Caco-2 (cell line): ENCODE results near the gene CXCR6. TPM values are rescaled to one million over a fixed set of nuclear protein-coding genes. Genes with fewer than 3 reads are reported as not detected.

Experiments used
- BruUV-seq: library from RNA; stranded (reverse); fragments of 400-500 nt; replicated peaks from 2 replicates; lab custom pipeline; 2021; lab: Mats Ljungman, UMichigan
- CTCF ChIA-PET: fragments of 300-600 bp; sonication (Branson Sonifier 250); formaldehyde crosslinking; loops from one replicate; lab custom pipeline; 2022; ENCODE audit warnings: antibody characterized with exemption; lab: Charles Lee
- POLR2A ChIA-PET: fragments of 300-600 bp; sonication (Branson Sonifier 250); formaldehyde crosslinking; loops from one replicate; lab custom pipeline; 2022; ENCODE audit warnings: antibody characterized with exemption; lab: Charles Lee
- DNase-seq, 2 experiments: peaks; one replicate each; pipeline versions ENCODE4 v3.0.0 to v3.0.0-alpha.2; 2020 to 2022
- H3K27me3 ChIP-seq: replicated peaks from 2 replicates; pipeline ENCODE4 v1.6.0; 2011; ENCODE audit warnings: low read length; ENCODE audit not compliant: control insufficient read depth, insufficient read depth
- H3K36me3 ChIP-seq: 2 replicates; pipeline ENCODE4 v1.5.1; 2011; ENCODE audit warnings: low read length; ENCODE audit not compliant: control insufficient read depth, insufficient read depth
- H3K4me1 ChIP-seq: fragments of 250-450 bp; sonication (Bioruptor Pico); 2 replicates; pipeline ENCODE4 v1.5.1; 2020; ENCODE audit warnings: mild to moderate bottlenecking
- H3K4me3 ChIP-seq: 2 replicates; pipeline ENCODE4 v1.5.1; 2011; ENCODE audit warnings: low read depth, mild to moderate bottlenecking, control low read depth, low read length
- H3K9me3 ChIP-seq: fragments of 250-450 bp; sonication (Bioruptor Pico); 2 replicates; pipeline ENCODE4 v1.5.1; 2020; ENCODE audit warnings: mild to moderate bottlenecking, moderate library complexity
- H3K27ac Mint-ChIP-seq: one replicate; pipeline ENCODE4 v1.8.0; 2022; ENCODE audit warnings: mixed read lengths; ENCODE audit not compliant: unreplicated experiment
- H3K27me3 Mint-ChIP-seq: one replicate; pipeline ENCODE4 v1.8.0; 2022; ENCODE audit warnings: mixed read lengths; ENCODE audit not compliant: insufficient read depth, unreplicated experiment
- H3K36me3 Mint-ChIP-seq: one replicate; pipeline ENCODE4 v1.8.0; 2022; ENCODE audit warnings: mild to moderate bottlenecking, mixed read lengths; ENCODE audit not compliant: insufficient read depth, unreplicated experiment
- H3K4me1 Mint-ChIP-seq: one replicate; pipeline ENCODE4 v1.8.0; 2022; ENCODE audit warnings: low read depth, mixed read lengths; ENCODE audit not compliant: unreplicated experiment
- H3K4me3 Mint-ChIP-seq: one replicate; pipeline ENCODE4 v1.8.0; 2022; ENCODE audit warnings: mild to moderate bottlenecking, moderate library complexity, mixed read lengths; ENCODE audit not compliant: unreplicated experiment
- H3K9me3 Mint-ChIP-seq: one replicate; pipeline ENCODE4 v1.8.0; 2022; ENCODE audit warnings: mixed read lengths; ENCODE audit not compliant: unreplicated experiment
- CTCF ChIP-seq, 2 experiments: fragments of 200-600 bp in 1 of 2; IDR thresholded peaks; 1 replicate in 1 of 2; 2 replicates in 1 of 2; pipeline versions ENCODE4 v1.5.1 to v1.8.0; 2011 to 2022; ENCODE audit warnings: antibody characterized with exemption in 1 of 2, control low read depth in 1 of 2, inconsistent platforms in 1 of 2, low read depth in 1 of 2, low read length in 1 of 2, mild to moderate bottlenecking in 1 of 2, moderate library complexity in 1 of 2; ENCODE audit not compliant: insufficient read depth in 1 of 2, severe bottlenecking in 1 of 2, unreplicated experiment in 1 of 2
- intact Hi-C: fragments of 100-400 bp; cut with micrococcal nuclease; formaldehyde crosslinking; loops from one replicate; pipeline ENCODE4 v1.10.0; 2022; ENCODE audit not compliant: unreplicated experiment
- total RNA-seq: library from RNA; stranded (reverse); gene quantifications from 2 replicates; pipeline ENCODE4 v1.2.3, GENCODE V29; 2022

The CXCR6 gene
- total RNA-seq, 1 experiment from 2014 or later: not detected

- Histone ChIP-seq H3K36me3 (peaks cover 2% of the 10 kb centered on the region; the same call in 1 of the 2 replicates), H3K4me1 (no peaks in the 10 kb centered on the region), H3K27me3 (no peaks in the 10 kb centered on the region), H3K4me3 (no peak overlapping the region), H3K9me3 (no peaks in the 10 kb centered on the region)
- ChIA-PET CTCF (interaction anchor here (0.6 kb wide), 1 partner anchor 217 kb away, joined by 6 read pairs; no protein-coding TSS in a partner anchor), POLR2A (no interaction called here)
- Mint-ChIP-seq H3K9me3 (no peaks in the 10 kb centered on the region), H3K27ac (no peak overlapping the region), H3K27me3 (no peaks in the 10 kb centered on the region), H3K36me3 (peaks cover 9% of the 10 kb centered on the region), H3K4me1 (peaks cover 8% of the 10 kb centered on the region), H3K4me3 (no peak overlapping the region)
- BruUV-seq: no TSS peak
- intact Hi-C loops: no loop called here
- no peak for TF ChIP-seq CTCF (IDR thresholded peaks at IDR 0.05; ENCODE audit: insufficient read depth in 1 of 2, low read depth in 1 of 2, low read length in 1 of 2, severe bottlenecking in 1 of 2, unreplicated experiment in 1 of 2)
- no peak for DNase-seq
Observed at GRCh38 chr3:45946875-45947274, 3.6 kb downstream of the CXCR6 start.

- H3K27ac Mint-ChIP-seq: no peak overlapping the region
Observed at GRCh38 chr3:45947361-45947760, 4.1 kb downstream of the CXCR6 start.

GRCh38 chr3:45948311-45948781, 5.1 kb downstream of the CXCR6 start:
- no peak overlapping the region for H3K4me3 ChIP-seq
- Mint-ChIP-seq H3K36me3 (peaks cover 15% of the 10 kb centered on the region), H3K4me1 (no peaks in the 10 kb centered on the region), H3K27ac (no peak overlapping the region), H3K9me3 (no peaks in the 10 kb centered on the region), H3K27me3 (no peaks in the 10 kb centered on the region), H3K4me3 (no peak overlapping the region)
- CTCF ChIA-PET: no interaction called here
- no peak for DNase-seq
- H3K4me1 ChIP-seq: no peaks in the 10 kb centered on the region
- intact Hi-C loops: no loop called here
- peaks cover 2% of the 10 kb centered on the region for H3K36me3 ChIP-seq
- no TSS peak for BruUV-seq
- TF ChIP-seq CTCF (IDR thresholded peaks at IDR 0.05; ENCODE audit: insufficient read depth in 1 of 2, low read depth in 1 of 2, low read length in 1 of 2, severe bottlenecking in 1 of 2, unreplicated experiment in 1 of 2): no peak
- POLR2A ChIA-PET: no interaction called here
- H3K27me3 ChIP-seq: no peaks in the 10 kb centered on the region
- H3K9me3 ChIP-seq: no peaks in the 10 kb centered on the region

More at GRCh38 chr3:45947361-45947760, 4.1 kb downstream of the CXCR6 start:
- BruUV-seq: no TSS peak
- TF ChIP-seq CTCF (IDR thresholded peaks at IDR 0.05; ENCODE audit: insufficient read depth in 1 of 2, low read depth in 1 of 2, low read length in 1 of 2, severe bottlenecking in 1 of 2, unreplicated experiment in 1 of 2): no peak
- peaks cover 6% of the 10 kb centered on the region for H3K4me1 Mint-ChIP-seq
- H3K4me3 Mint-ChIP-seq: no peak overlapping the region
- no peak for DNase-seq
- no peak overlapping the region for H3K4me3 ChIP-seq
- peaks cover 2% of the 10 kb centered on the region for H3K36me3 ChIP-seq
- ChIA-PET CTCF (interaction anchor here (0.6 kb wide), 1 partner anchor 216 kb away, joined by 6 read pairs; no protein-coding TSS in a partner anchor), POLR2A (no interaction called here)
- H3K9me3 ChIP-seq: no peaks in the 10 kb centered on the region
- H3K9me3 Mint-ChIP-seq: no peaks in the 10 kb centered on the region
- intact Hi-C loops: no loop called here
- peaks cover 9% of the 10 kb centered on the region for H3K36me3 Mint-ChIP-seq
- no peaks in the 10 kb centered on the region for H3K4me1 ChIP-seq
- no peaks in the 10 kb centered on the region for H3K27me3 ChIP-seq
- H3K27me3 Mint-ChIP-seq: no peaks in the 10 kb centered on the region
